Natural killer cell (primary cell): ENCODE data around the gene DIAPH1. TPM values are rescaled to one million over a fixed set of nuclear protein-coding genes. Genes with fewer than 3 reads are reported as not detected.

Experiments used
- ATAC-seq, 3 donors: fragments of 150-1000 bp in 2 of 3; fragments of 200-7000 bp in 1 of 3; cut with Tn5 transposase; 1 replicate in 1 of 3; 2 replicates in 2 of 3; pipeline ENCODE4 v1.10.0; 2021; ENCODE audit warnings: mild to moderate bottlenecking in 2 of 3, moderate library complexity in 2 of 3
- DNase-seq, 2 donors: peaks; one replicate each; pipeline versions ENCODE4 v3.0.0 to v3.0.0-alpha.2; 2013 to 2021; ENCODE audit warnings: mixed read lengths in 1 of 2
- H3K27ac ChIP-seq: one replicate; pipeline ENCODE4 v1.5.1; 2013; ENCODE audit warnings: mild to moderate bottlenecking, low read length
- H3K27me3 ChIP-seq: one replicate; pipeline ENCODE4 v1.6.1; 2013; ENCODE audit warnings: low read length; ENCODE audit not compliant: control insufficient read depth, insufficient read depth
- H3K36me3 ChIP-seq: one replicate; pipeline ENCODE4 v1.6.1; 2013; ENCODE audit warnings: low read length; ENCODE audit not compliant: control insufficient read depth, insufficient read depth
- H3K4me1 ChIP-seq: one replicate; pipeline ENCODE4 v1.6.1; 2013; ENCODE audit warnings: low read length; ENCODE audit not compliant: control insufficient read depth, insufficient read depth
- H3K4me3 ChIP-seq: one replicate; pipeline ENCODE4 v1.5.1; 2013; ENCODE audit warnings: low read length
- H3K9me3 ChIP-seq: one replicate; pipeline ENCODE4 v1.6.1; 2013; ENCODE audit warnings: low read length; ENCODE audit not compliant: control insufficient read depth, insufficient read depth
- H3K27ac Mint-ChIP-seq, 2 donors: one replicate each; pipeline ENCODE4 v1.8.0; 2022; ENCODE audit warnings: mild to moderate bottlenecking in 2 of 2, mixed read lengths in 2 of 2, moderate library complexity in 1 of 2
- H3K27me3 Mint-ChIP-seq, 2 donors: one replicate each; pipeline ENCODE4 v1.8.0; 2022; ENCODE audit warnings: low read depth in 2 of 2, mixed read lengths in 2 of 2
- H3K36me3 Mint-ChIP-seq: one replicate; pipeline ENCODE4 v1.8.0; 2022; ENCODE audit warnings: mixed read lengths
- H3K4me1 Mint-ChIP-seq, 2 donors: one replicate each; pipeline ENCODE4 v1.8.0; 2022; ENCODE audit warnings: mixed read lengths in 2 of 2
- H3K4me3 Mint-ChIP-seq: one replicate; pipeline ENCODE4 v1.8.0; 2022; ENCODE audit warnings: mild to moderate bottlenecking, moderate library complexity, mixed read lengths
- H3K9me3 Mint-ChIP-seq, 2 donors: one replicate each; pipeline ENCODE4 v1.8.0; 2022; ENCODE audit warnings: mixed read lengths in 2 of 2
- WGBS: methylation state at CpG from one replicate; pipeline ENCODE4 v1.1.7; 2013; ENCODE audit warnings: missing lambda C conversion rate; ENCODE audit not compliant: insufficient coverage; 5-methylcytosine and 5-hydroxymethylcytosine counted together
- intact Hi-C: fragments of 100-400 bp; cut with micrococcal nuclease; formaldehyde crosslinking; loops from one replicate; pipeline ENCODE4 v1.14.2; 2022
- total RNA-seq, 4 donors: library from RNA; stranded (reverse); fragments of 120-200 nt in 1 of 4; gene quantifications; one replicate each; pipeline versions ENCODE4 v1.2.3 to v1.2.4, GENCODE V29; 2013 to 2022
- TF ChIP-seq, protein P1 (sequence below): fragments of 200-600 bp; IDR thresholded peaks from one replicate; pipeline ENCODE4 v1.8.0; 2022; ENCODE audit warnings: antibody characterized with exemption

DIAPH1 gene
- total RNA-seq, 3 donors from 2014 or later (not counting 1 experiment from before 2014, with no cell fraction given): 410 to 456 (median 419) TPM

DNA sequence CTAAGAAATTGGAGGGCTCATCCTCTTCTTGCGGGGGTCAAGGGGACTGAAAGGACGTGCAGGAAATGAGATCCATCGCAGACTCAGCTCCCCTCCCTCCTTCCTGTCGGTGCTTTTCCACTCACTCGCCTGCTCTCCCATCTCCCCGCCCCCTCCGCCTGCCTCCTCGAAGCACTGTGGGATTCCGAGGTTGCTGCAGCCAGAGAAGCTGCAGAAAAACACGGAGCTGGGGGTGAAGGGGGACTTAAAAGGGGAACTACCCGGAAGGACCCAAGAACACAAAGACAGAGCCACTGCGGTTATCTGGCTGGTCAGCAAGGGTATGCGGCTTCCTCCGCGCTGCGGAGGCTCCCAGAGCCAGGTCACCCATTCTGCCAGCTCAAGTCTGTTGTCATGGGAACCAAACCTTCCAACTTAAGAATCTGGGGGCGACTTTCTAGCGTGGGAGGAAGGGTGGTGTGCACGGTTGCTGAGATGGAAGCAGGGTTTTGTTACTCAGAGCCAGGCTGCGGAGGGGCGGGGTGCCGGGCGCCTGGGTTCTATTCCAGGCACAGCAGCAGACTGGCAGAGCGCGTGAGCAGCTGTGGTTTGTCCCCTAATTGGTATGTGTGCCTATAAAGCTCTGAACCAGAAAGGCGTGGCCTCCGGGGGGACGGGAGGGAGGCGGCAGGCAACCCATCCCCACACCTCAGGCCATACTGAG lies 105.0 kb downstream of the DIAPH1 start:
- H3K4me3 Mint-ChIP-seq: peak overlapping the region; percentile 95
- Histone ChIP-seq H3K9me3 (no peaks in the 10 kb centered on the region), H3K4me3 (peak overlapping the region; percentile 22), H3K27me3 (no peaks in the 10 kb centered on the region), H3K36me3 (peaks cover 38% of the 10 kb centered on the region), H3K4me1 (peaks cover 59% of the 10 kb centered on the region), H3K27ac (no peak overlapping the region)
- 26% methylated on average over 29 of the region's 29 CpGs for WGBS
- peak; percentile 27 to 47 (median 28) for ATAC-seq
- H3K36me3 Mint-ChIP-seq: peaks cover 7% of the 10 kb centered on the region
- no peaks in the 10 kb centered on the region for H3K9me3 Mint-ChIP-seq
- intact Hi-C loops: loop anchor here (5.0 kb wide), 2 partner anchors 101 to 186 kb away; partner anchors contain the start of gene PCDHGA10
- peak; percentile 39 to 50 for DNase-seq
- peaks cover 60 to 61% of the 10 kb centered on the region in 2 donors for H3K4me1 Mint-ChIP-seq
- TF ChIP-seq, protein P1, sequence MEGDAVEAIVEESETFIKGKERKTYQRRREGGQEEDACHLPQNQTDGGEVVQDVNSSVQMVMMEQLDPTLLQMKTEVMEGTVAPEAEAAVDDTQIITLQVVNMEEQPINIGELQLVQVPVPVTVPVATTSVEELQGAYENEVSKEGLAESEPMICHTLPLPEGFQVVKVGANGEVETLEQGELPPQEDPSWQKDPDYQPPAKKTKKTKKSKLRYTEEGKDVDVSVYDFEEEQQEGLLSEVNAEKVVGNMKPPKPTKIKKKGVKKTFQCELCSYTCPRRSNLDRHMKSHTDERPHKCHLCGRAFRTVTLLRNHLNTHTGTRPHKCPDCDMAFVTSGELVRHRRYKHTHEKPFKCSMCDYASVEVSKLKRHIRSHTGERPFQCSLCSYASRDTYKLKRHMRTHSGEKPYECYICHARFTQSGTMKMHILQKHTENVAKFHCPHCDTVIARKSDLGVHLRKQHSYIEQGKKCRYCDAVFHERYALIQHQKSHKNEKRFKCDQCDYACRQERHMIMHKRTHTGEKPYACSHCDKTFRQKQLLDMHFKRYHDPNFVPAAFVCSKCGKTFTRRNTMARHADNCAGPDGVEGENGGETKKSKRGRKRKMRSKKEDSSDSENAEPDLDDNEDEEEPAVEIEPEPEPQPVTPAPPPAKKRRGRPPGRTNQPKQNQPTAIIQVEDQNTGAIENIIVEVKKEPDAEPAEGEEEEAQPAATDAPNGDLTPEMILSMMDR: no peak
- no peaks in the 10 kb centered on the region for H3K27me3 Mint-ChIP-seq
- peak overlapping the region; percentile 74 to 82 for H3K27ac Mint-ChIP-seq

DNA sequence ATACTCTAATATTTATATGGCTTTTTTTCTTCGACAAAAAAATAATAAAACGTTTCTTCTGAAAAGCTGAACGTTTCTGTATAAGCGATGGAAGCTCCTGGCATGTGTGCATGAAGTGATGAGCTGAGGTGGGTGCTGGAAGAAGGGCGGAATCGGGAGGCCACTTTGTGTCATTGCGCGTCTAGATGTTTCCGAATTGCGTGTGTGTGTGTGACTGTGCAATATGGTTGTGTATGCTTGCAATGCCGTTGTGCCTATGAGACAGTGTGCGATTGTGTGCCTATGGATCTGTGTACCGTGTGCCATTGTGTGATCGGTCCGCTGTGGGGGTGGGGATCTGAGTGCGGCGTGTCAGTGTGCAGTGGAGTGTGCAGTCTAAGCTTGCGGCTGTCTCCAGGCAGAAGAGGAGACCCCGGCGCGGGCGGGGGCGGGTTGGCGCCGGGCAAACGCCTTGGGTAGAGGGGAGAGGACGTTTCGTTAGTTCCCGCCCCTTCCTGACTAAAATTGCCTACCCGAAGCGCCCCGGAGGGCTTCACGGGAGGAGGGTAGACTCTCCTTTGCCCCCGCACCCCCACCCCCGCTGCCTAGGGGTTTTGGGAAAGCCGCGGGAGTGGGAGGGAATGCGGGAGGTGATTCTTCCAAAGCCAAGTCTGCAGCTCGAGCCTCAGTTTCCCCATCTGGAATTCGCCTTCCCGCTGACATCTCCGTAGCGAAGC lies 105.7 kb downstream of the DIAPH1 start:
- Mint-ChIP-seq H3K9me3 (no peaks in the 10 kb centered on the region), H3K36me3 (peaks cover 3% of the 10 kb centered on the region), H3K4me3 (peak overlapping the region; percentile 95), H3K27ac (peak overlapping the region; percentile 74 to 82), H3K27me3 (no peaks in the 10 kb centered on the region), H3K4me1 (peaks cover 58 to 61% of the 10 kb centered on the region in 2 donors)
- H3K4me1 ChIP-seq: peaks cover 65% of the 10 kb centered on the region
- intact Hi-C loops: loop anchor here (5.0 kb wide), 2 partner anchors 101 to 186 kb away; partner anchors contain the start of gene PCDHGA10
- peaks cover 35% of the 10 kb centered on the region for H3K36me3 ChIP-seq
- H3K9me3 ChIP-seq: no peaks in the 10 kb centered on the region
- 11% methylated on average over 43 of the region's 43 CpGs for WGBS
- H3K4me3 ChIP-seq: peak overlapping the region; percentile 22
- ATAC-seq (peak; percentile 19 to 31 (median 30)), DNase-seq (peak in 1 of 2 donors; percentile 54)
- H3K27me3 ChIP-seq: no peaks in the 10 kb centered on the region
- TF ChIP-seq, protein P1: no peak
- no peak overlapping the region for H3K27ac ChIP-seq

DNA sequence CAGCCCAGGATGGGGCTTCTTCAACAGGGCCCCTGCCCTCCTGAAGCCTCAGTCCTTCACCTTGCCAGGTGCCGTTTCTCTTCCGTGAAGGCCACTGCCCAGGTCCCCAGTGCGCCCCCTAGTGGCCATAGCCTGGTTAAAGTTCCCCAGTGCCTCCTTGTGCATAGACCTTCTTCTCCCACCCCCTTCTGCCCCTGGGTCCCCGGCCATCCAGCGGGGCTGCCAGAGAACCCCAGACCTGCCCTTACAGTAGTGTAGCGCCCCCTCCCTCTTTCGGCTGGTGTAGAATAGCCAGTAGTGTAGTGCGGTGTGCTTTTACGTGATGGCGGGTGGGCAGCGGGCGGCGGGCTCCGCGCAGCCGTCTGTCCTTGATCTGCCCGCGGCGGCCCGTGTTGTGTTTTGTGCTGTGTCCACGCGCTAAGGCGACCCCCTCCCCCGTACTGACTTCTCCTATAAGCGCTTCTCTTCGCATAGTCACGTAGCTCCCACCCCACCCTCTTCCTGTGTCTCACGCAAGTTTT lies 106.3 kb downstream of the DIAPH1 start:
- Histone ChIP-seq H3K4me3 (peak overlapping the region; percentile 22), H3K27me3 (no peaks in the 10 kb centered on the region), H3K4me1 (peaks cover 70% of the 10 kb centered on the region), H3K36me3 (peaks cover 30% of the 10 kb centered on the region), H3K9me3 (no peaks in the 10 kb centered on the region), H3K27ac (no peak overlapping the region)
- TF ChIP-seq, protein P1: peak; percentile 94
- Mint-ChIP-seq H3K9me3 (no peaks in the 10 kb centered on the region), H3K4me3 (peak overlapping the region; percentile 95), H3K4me1 (peaks cover 54 to 61% of the 10 kb centered on the region in 2 donors), H3K36me3 (no peaks in the 10 kb centered on the region), H3K27me3 (no peaks in the 10 kb centered on the region), H3K27ac (peak overlapping the region; percentile 74 to 82)
- intact Hi-C loops: loop anchor here (5.0 kb wide), 2 partner anchors 100 to 185 kb away; partner anchors contain the start of gene PCDHGA10
- DNase-seq (peak; percentile 82 to 88), ATAC-seq (peak; percentile 46 to 76 (median 67))
- WGBS: 7% methylated on average over 27 of the region's 28 CpGs
